Measurements from ENCODE around the gene APLN.

The APLN gene, protein sequence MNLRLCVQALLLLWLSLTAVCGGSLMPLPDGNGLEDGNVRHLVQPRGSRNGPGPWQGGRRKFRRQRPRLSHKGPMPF

DNA sequence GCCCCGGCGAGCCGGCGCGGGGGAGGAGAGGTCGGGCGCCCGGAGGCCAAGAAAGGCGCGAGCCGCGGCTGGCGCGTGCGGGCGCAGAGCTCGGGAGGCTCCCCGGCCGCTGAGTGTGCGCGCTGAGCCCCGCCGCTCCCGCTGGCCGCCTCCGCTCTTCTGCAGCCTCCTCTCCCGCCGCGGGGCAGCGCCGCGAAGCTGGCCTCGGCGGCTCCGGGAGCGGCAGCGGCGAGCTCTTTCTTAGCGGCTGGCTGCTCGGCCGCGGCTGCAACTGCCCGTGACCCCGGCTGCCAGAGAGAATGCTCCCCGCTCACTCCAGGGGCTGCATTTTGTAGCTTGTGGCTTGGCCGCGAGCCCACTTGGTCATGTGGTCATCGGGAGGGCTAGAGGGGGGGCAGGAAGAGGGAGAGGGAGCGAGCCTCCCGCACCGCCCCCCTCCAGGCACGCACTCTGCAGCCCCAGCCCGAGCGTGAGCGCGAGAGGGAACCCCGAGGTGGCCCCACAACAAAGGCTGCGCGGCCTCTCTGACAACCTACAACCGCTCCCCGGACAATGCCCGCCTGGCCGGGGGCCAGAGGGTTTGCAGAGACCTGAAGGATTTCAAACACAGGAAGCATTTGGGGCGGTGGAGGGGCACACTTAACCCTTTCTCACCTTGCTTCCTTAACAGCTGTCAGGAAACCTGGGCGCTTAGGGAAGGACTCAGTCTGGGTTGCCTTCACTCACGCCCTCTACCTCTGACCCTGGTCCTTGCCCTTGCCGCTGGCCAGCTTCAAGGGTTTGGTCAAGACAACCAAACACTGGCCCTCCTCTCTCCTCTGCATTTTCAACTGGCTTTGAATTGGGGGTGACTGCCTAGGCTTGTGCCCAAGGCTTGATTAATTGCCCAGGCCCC is at the start of gene APLN:
Gene APLN, minus strand, starts transcription at position 305 of the 895 bp plus-strand sequence. CDS start 326 bp downstream, outside the sequence.
- peak within 1 kb of the TSS; percentile 75 to 94 (median 91) for H3K4me2 ChIP-seq
- H3K27me3 ChIP-seq = peaks cover 77 to 100% (median 97%) of the 10 kb centered on the region in 11 experiments
- H3K9ac ChIP-seq = peak within 1 kb of the TSS in 10 of 11 experiments; percentile 17 to 65 (median 46); a peak in 14 of 22 replicates
- H4K20me1 ChIP-seq = peaks cover 0 to 54% (median 5%) of the 10 kb centered on the region in 11 experiments; a peak in 11 of 22 replicates
- H3K36me3 ChIP-seq = no peaks in the 10 kb centered on the region
- H3K4me3 ChIP-seq = peak within 1 kb of the TSS; percentile 51 to 69 (median 58)
- peaks cover 5 to 21% (median 17%) of the 10 kb centered on the region in 10 experiments; a peak in 17 of 20 replicates for H3K4me1 ChIP-seq
- TF ChIP-seq Cebpa-rat (IDR thresholded peaks at IDR 0.05) = no peak
- H3K27ac ChIP-seq = no peak within 1 kb of the TSS
- peaks cover 9 to 29% (median 17%) of the 10 kb centered on the region in 11 experiments; a peak in 21 of 22 replicates for H3K9me3 ChIP-seq (replicated peaks in 1 of 11)

DNA sequence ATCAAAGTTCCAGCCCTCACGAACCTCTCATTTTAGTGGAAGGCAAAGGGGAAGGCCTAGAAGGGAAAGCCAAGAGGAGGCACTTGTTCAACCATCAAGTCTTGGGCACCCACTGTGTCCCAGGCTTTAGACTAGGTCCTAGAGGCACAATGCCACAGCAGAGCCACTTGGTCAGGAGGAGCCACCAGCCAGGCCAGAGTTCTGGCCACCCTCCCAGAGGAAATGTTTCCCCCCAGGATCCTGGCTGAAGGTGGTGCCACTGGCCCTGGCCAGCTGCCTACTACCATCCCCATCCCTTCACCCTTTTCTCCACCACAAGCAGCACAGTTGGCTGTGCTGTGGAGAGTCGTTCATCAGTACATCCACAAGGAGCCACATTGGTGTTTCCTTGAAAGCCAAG is 49.7 kb upstream of the APLN start:
- no peak overlapping the region for H3K9ac ChIP-seq
- no peak for TF ChIP-seq Cebpa-rat (IDR thresholded peaks at IDR 0.05)
- no peaks in the 10 kb centered on the region for H3K36me3 ChIP-seq
- no peak overlapping the region for H3K27ac ChIP-seq
- no peak overlapping the region for H3K4me2 ChIP-seq
- H3K27me3 ChIP-seq = peaks cover 42 to 99% (median 91%) of the 10 kb centered on the region in 11 experiments
- H3K4me1 ChIP-seq = peaks cover 4 to 48% (median 36%) of the 10 kb centered on the region in 10 experiments; a peak in 17 of 20 replicates
- H4K20me1 ChIP-seq = no peaks in the 10 kb centered on the region; a peak in 1 of 22 replicates
- peaks cover 18 to 32% (median 26%) of the 10 kb centered on the region in 11 experiments; a peak in 21 of 22 replicates for H3K9me3 ChIP-seq (replicated peaks in 1 of 11)
- no peak overlapping the region for H3K4me3 ChIP-seq

DNA sequence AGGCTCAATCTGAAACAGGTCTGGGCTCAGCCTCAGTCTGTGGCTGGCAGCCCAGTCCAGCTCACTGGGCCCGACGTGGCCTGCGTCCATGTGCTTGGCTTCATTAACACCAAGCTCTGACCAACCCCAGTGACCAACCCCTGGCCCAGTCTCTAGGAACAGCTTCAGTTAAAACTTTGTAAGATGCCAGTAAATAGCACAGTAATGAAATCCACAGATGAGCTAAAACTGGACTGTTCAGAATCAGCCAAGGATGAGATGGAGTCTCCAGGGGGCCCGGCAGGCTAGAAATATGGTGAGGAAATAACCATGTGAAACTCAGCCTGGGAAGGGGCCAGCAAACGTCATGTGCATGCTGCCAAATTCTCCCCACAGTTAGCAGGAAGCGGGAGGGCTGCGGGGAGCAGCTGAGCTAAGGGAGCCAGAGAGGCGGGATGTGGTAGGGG is 46.9 kb upstream of the APLN start:
- peaks cover 54 to 100% (median 98%) of the 10 kb centered on the region in 11 experiments for H3K27me3 ChIP-seq
- peaks cover 0 to 6% (median 0%) of the 10 kb centered on the region in 11 experiments; a peak in 1 of 22 replicates for H4K20me1 ChIP-seq
- H3K9me3 ChIP-seq (replicated peaks in 1 of 11) = peaks cover 0 to 7% (median 3%) of the 10 kb centered on the region in 11 experiments; a peak in 4 of 22 replicates
- no peak overlapping the region for H3K4me3 ChIP-seq
- peak overlapping the region; percentile 9 to 79 (median 69); a peak in 20 of 22 replicates for H3K4me2 ChIP-seq
- no peaks in the 10 kb centered on the region for H3K36me3 ChIP-seq
- peak in 1 of 11 experiments; percentile 62; a peak in 2 of 22 replicates for TF ChIP-seq Cebpa-rat (IDR thresholded peaks at IDR 0.05)
- H3K4me1 ChIP-seq = peaks cover 4 to 54% (median 33%) of the 10 kb centered on the region in 10 experiments; a peak in 17 of 20 replicates
- peak overlapping the region in 5 of 11 experiments; percentile 27 to 73 (median 46); a peak in 6 of 22 replicates for H3K9ac ChIP-seq
- peak overlapping the region in 7 of 11 experiments; percentile 26 to 84 (median 61); a peak in 12 of 22 replicates for H3K27ac ChIP-seq

DNA sequence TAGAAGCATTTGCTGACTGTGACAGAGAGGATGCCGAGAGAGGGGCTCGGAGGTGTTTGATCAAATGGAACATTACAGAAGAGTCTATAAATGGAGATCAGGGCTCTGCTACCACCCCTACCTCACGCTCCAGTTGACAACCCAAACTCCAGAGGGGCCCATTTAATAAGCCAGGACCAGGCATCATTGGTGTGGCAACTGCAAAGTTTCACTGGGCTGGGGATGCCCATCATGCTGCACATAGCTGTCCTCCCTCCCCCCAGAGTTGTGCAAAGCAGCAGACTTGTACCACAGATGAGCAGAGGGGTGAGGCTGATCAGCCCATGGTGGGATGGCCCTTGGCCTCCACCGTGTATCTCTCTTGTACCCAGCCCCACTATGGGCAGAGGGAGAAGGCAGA is 45.8 kb upstream of the APLN start:
- Histone ChIP-seq H3K4me3 (no peak overlapping the region), H3K36me3 (no peaks in the 10 kb centered on the region), H3K9ac (peak overlapping the region in 1 of 11 experiments; percentile 47; a peak in 2 of 22 replicates), H3K27ac (peak overlapping the region in 4 of 11 experiments; percentile 61 to 84 (median 76); a peak in 7 of 22 replicates), H3K27me3 (peaks cover 63 to 100% (median 99%) of the 10 kb centered on the region in 11 experiments), H4K20me1 (peaks cover 0 to 6% (median 0%) of the 10 kb centered on the region in 11 experiments; a peak in 1 of 22 replicates), H3K9me3 (replicated peaks in 1 of 11) (peaks cover 0 to 7% (median 3%) of the 10 kb centered on the region in 11 experiments; a peak in 4 of 22 replicates), H3K4me1 (peaks cover 4 to 46% (median 26%) of the 10 kb centered on the region in 10 experiments; a peak in 17 of 20 replicates), H3K4me2 (peak overlapping the region in 9 of 11 experiments; percentile 12 to 79 (median 70); a peak in 17 of 22 replicates)
- TF ChIP-seq Cebpa-rat (IDR thresholded peaks at IDR 0.05) = no peak

DNA sequence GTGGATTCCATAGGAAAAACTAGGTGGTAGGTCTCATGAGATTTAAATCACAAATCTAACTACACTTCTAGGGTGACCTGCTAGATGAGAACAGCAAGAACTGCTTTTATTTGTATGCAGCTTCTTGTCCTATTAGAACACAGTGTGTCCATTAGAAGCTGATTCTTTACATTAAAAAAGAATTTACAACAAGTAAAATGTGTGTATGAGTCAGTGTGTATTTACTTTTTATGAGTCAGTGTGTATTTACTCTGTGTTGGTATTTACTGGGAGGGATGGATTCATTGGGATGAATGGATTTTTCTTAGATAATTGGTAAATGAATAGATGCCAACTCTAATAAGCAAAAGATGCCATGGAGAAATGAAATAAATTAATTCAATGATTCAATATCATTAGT is 43.4 kb upstream of the APLN start:
- H3K9me3 ChIP-seq (replicated peaks in 1 of 11) = peaks cover 0 to 7% (median 0%) of the 10 kb centered on the region in 11 experiments; a peak in 3 of 22 replicates
- no peak overlapping the region for H3K27ac ChIP-seq
- peaks cover 4 to 46% (median 26%) of the 10 kb centered on the region in 10 experiments; a peak in 17 of 20 replicates for H3K4me1 ChIP-seq
- peaks cover 65 to 100% (median 99%) of the 10 kb centered on the region in 11 experiments for H3K27me3 ChIP-seq
- no peak for TF ChIP-seq Cebpa-rat (IDR thresholded peaks at IDR 0.05)
- peaks cover 0 to 6% (median 0%) of the 10 kb centered on the region in 11 experiments; a peak in 1 of 22 replicates for H4K20me1 ChIP-seq
- H3K4me2 ChIP-seq = peak overlapping the region in 2 of 11 experiments; percentile 13 to 39; a peak in 4 of 22 replicates
- H3K4me3 ChIP-seq = no peak overlapping the region
- no peak overlapping the region for H3K9ac ChIP-seq
- H3K36me3 ChIP-seq = no peaks in the 10 kb centered on the region

DNA sequence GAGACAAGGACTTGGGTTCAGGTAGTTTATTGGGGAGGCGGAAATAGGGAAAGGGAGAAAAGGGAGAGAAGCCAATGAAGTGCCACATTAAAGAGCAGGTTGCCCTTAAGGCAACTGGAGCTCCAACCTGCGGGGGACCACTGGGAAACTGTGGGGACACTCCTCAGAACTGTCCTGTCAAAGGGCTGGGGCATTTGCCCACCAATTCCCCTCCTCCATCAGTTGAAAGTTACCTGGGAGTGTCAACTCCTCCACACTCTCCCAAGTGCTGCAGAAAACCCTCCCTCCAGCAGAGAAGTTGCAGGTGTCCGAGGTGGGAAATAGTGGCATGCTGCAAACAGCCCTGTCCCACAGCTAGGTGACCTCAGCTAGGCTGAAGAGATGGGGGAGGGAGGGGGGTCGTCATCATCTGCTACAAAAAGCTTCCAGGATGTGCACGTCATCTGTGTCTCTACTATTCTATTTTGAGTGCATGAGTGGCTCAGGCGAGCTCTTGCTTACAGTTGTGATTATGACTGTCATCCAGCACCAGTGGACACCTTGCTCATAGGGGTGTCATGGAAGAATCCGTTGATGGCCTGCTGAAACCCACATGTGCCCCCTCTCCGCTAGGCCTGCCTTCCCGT is 42.6 kb upstream of the APLN start:
- H3K4me3 ChIP-seq = no peak overlapping the region
- peaks cover 4 to 38% (median 23%) of the 10 kb centered on the region in 10 experiments; a peak in 17 of 20 replicates for H3K4me1 ChIP-seq
- peaks cover 59 to 100% (median 96%) of the 10 kb centered on the region in 11 experiments for H3K27me3 ChIP-seq
- H3K36me3 ChIP-seq = no peaks in the 10 kb centered on the region
- H3K9me3 ChIP-seq (replicated peaks in 1 of 11) = peaks cover 0 to 7% (median 0%) of the 10 kb centered on the region in 11 experiments; a peak in 2 of 22 replicates
- peak overlapping the region in 6 of 11 experiments; percentile 12 to 39 (median 24); a peak in 6 of 22 replicates for H3K4me2 ChIP-seq
- TF ChIP-seq Cebpa-rat (IDR thresholded peaks at IDR 0.05) = no peak
- no peak overlapping the region for H3K27ac ChIP-seq
- no peak overlapping the region for H3K9ac ChIP-seq
- H4K20me1 ChIP-seq = peaks cover 0 to 6% (median 0%) of the 10 kb centered on the region in 11 experiments; a peak in 1 of 22 replicates

DNA sequence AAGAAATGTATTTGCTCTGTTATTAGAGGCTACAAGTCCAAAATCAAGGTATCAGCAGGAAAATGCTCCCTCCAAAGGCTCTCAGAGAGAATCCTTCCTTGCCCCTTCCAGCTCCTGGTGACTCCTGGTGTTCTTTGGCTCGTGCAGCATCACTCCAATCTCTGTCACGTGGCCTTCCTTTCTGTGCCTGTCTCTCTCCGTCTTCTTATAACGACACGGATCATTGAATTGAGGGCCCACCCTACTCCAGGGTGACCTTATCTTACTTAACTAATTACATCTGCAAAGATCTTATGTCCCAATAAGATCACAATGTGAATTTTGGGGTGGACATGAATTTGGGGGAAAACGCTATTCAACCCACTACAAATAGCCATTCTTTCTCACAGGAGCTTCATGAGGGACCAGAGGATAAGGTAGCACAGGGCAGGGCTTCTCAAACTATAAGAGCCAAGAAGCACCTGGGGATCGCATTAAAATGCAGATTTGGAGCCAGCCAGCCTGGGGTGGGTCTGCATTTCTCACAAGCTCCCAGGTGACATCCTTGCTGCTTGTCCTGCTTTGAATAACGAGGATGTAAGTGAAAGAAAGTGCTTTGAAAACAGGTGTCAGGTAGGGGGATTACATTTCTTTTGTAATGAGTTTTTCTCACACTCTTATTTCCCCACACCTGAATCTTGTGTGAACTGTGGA is 41.9 kb upstream of the APLN start:
- Histone ChIP-seq H3K4me1 (peaks cover 0 to 30% (median 16%) of the 10 kb centered on the region in 10 experiments; a peak in 17 of 20 replicates), H3K27me3 (peaks cover 52 to 99% (median 90%) of the 10 kb centered on the region in 11 experiments), H3K27ac (no peak overlapping the region), H4K20me1 (peaks cover 0 to 6% (median 0%) of the 10 kb centered on the region in 11 experiments; a peak in 1 of 22 replicates), H3K9ac (no peak overlapping the region), H3K4me2 (no peak overlapping the region), H3K4me3 (no peak overlapping the region), H3K36me3 (no peaks in the 10 kb centered on the region), H3K9me3 (replicated peaks in 1 of 11) (peaks cover 0 to 7% (median 0%) of the 10 kb centered on the region in 11 experiments; a peak in 2 of 22 replicates)
- no peak for TF ChIP-seq Cebpa-rat (IDR thresholded peaks at IDR 0.05)
